Neural progenitor cell (in vitro differentiated cells): ENCODE results near the gene LALBA. TPM values are rescaled to one million over a fixed set of nuclear protein-coding genes. Genes with fewer than 3 reads are reported as not detected.

Experiments
- DNase-seq: peaks from one replicate; pipeline ENCODE4 v3.0.0-alpha.2; 2016; ENCODE audit warnings: low spot score
- H2AFZ ChIP-seq: fragments of 200-600 bp; sonication (generic); replicated peaks from 2 replicates; pipeline ENCODE4 v1.6.1; 2016; ENCODE audit warnings: antibody characterized with exemption
- H3F3A ChIP-seq: fragments of 200-600 bp; sonication (generic); 2 replicates; pipeline ENCODE4 v1.6.1; 2016; ENCODE audit warnings: antibody characterized with exemption, low read depth
- H3K27ac ChIP-seq: fragments of 200-600 bp; sonication (generic); 2 replicates; pipeline ENCODE4 v1.5.1; 2016; ENCODE audit warnings: mild to moderate bottlenecking
- H3K27me3 ChIP-seq: fragments of 200-600 bp; sonication (generic); 2 replicates; pipeline ENCODE4 v1.6.1; 2016; ENCODE audit warnings: mild to moderate bottlenecking, moderate library complexity
- H3K36me3 ChIP-seq: fragments of 200-600 bp; sonication (generic); 2 replicates; pipeline ENCODE4 v1.5.1; 2016
- H3K4me1 ChIP-seq: fragments of 200-600 bp; sonication (generic); 2 replicates; pipeline ENCODE4 v1.6.1; 2016; ENCODE audit warnings: mixed run types
- H3K4me2 ChIP-seq: fragments of 200-600 bp; sonication (generic); 2 replicates; pipeline ENCODE4 v1.6.1; 2016
- H3K4me3 ChIP-seq: fragments of 200-600 bp; sonication (generic); 2 replicates; pipeline ENCODE4 v1.5.1; 2016
- H3K79me2 ChIP-seq: fragments of 200-600 bp; sonication (generic); 2 replicates; pipeline ENCODE4 v1.6.1; 2016; ENCODE audit warnings: low read depth
- H3K9ac ChIP-seq: fragments of 200-600 bp; sonication (generic); 2 replicates; pipeline ENCODE4 v1.6.1; 2016
- H3K9me3 ChIP-seq: fragments of 200-600 bp; sonication (generic); 2 replicates; pipeline ENCODE4 v1.5.1; 2016; ENCODE audit warnings: low read depth
- H4K20me1 ChIP-seq: fragments of 200-600 bp; sonication (generic); 2 replicates; pipeline ENCODE4 v1.6.1; 2016; ENCODE audit warnings: low read depth
- H3K27ac Mint-ChIP-seq: 3 replicates; pipeline ENCODE4 v1.8.0; 2021; ENCODE audit warnings: mixed read lengths
- H3K27me3 Mint-ChIP-seq: 2 replicates; pipeline ENCODE4 v1.8.0; 2022; ENCODE audit warnings: low read depth, mild to moderate bottlenecking, inconsistent platforms, moderate library complexity, mixed read lengths; ENCODE audit not compliant: insufficient read depth
- H3K36me3 Mint-ChIP-seq: 3 replicates; pipeline ENCODE4 v1.8.0; 2021; ENCODE audit warnings: mixed read lengths
- H3K4me1 Mint-ChIP-seq: 3 replicates; pipeline ENCODE4 v1.8.0; 2021; ENCODE audit warnings: mixed read lengths
- H3K4me3 Mint-ChIP-seq: 3 replicates; pipeline ENCODE4 v1.8.0; 2021; ENCODE audit warnings: mild to moderate bottlenecking, moderate library complexity, mixed read lengths
- H3K9me3 Mint-ChIP-seq: 3 replicates; pipeline ENCODE4 v1.8.0; 2020; ENCODE audit warnings: mixed read lengths
- EZH2 ChIP-seq: fragments of 200-600 bp; sonication (generic); IDR thresholded peaks from 2 replicates; pipeline ENCODE4 v1.6.1; 2017; ENCODE audit warnings: antibody characterized with exemption, mild to moderate bottlenecking, moderate library complexity
- EZH2phosphoT487 ChIP-seq: fragments of 200-600 bp; sonication (generic); IDR thresholded peaks from 2 replicates; pipeline ENCODE4 v1.6.1; 2017; ENCODE audit warnings: antibody characterized with exemption
- total RNA-seq: library from RNA; depleted of rRNA; stranded (reverse); fragments of >200 nt; gene quantifications from 2 replicates; pipeline ENCODE4 v1.2.3, GENCODE V29; 2015; ENCODE audit warnings: low replicate concordance
- TF ChIP-seq, protein P1 (sequence below): fragments of 200-600 bp; sonication (generic); IDR thresholded peaks from 2 replicates; pipeline ENCODE4 v1.5.1; 2017; ENCODE audit warnings: antibody characterized with exemption, mild to moderate bottlenecking

Gene LALBA
- total RNA-seq, 1 donor from 2014 or later: not detected

DNA sequence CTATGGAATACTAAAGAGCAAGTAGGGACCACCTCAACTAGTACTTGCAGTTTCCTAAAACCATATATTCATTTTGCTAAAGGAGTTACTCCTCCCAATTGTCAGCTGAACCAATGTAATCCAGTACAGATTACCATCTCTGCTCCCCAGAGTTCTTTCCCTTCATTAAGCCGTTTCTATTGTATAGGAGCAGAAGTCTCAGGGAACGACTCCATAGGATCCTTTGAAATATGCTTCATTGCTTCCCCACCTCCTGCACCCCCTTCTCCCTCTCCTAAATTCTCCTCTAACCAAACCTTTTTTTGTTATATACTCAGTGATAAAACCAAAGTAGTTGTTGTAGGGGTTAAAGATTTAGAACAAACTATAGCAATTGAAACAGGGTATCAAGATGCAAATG lies 30.7 kb upstream of the LALBA start:
- Mint-ChIP-seq H3K27ac (peak overlapping the region; percentile 30), H3K9me3 (peaks cover 27% of the 10 kb centered on the region), H3K27me3 (peaks cover 5% of the 10 kb centered on the region), H3K4me3 (no peak overlapping the region), H3K36me3 (peaks cover 3% of the 10 kb centered on the region), H3K4me1 (peaks cover 13% of the 10 kb centered on the region)
- H3K79me2 ChIP-seq: no peaks in the 10 kb centered on the region
- H3K27me3 ChIP-seq: no peaks in the 10 kb centered on the region
- H4K20me1 ChIP-seq: no peaks in the 10 kb centered on the region
- no peak overlapping the region for H3K9ac ChIP-seq
- no peak for TF ChIP-seq EZH2phosphoT487
- TF ChIP-seq, protein P1, sequence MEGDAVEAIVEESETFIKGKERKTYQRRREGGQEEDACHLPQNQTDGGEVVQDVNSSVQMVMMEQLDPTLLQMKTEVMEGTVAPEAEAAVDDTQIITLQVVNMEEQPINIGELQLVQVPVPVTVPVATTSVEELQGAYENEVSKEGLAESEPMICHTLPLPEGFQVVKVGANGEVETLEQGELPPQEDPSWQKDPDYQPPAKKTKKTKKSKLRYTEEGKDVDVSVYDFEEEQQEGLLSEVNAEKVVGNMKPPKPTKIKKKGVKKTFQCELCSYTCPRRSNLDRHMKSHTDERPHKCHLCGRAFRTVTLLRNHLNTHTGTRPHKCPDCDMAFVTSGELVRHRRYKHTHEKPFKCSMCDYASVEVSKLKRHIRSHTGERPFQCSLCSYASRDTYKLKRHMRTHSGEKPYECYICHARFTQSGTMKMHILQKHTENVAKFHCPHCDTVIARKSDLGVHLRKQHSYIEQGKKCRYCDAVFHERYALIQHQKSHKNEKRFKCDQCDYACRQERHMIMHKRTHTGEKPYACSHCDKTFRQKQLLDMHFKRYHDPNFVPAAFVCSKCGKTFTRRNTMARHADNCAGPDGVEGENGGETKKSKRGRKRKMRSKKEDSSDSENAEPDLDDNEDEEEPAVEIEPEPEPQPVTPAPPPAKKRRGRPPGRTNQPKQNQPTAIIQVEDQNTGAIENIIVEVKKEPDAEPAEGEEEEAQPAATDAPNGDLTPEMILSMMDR: no peak
- no peak for TF ChIP-seq EZH2
- no peak overlapping the region for H2AFZ ChIP-seq
- H3K36me3 ChIP-seq: no peaks in the 10 kb centered on the region
- no peak for DNase-seq
- peaks cover 5% of the 10 kb centered on the region for H3K4me1 ChIP-seq
- H3K27ac ChIP-seq: no peak overlapping the region
- H3F3A ChIP-seq: no peaks in the 10 kb centered on the region
- H3K9me3 ChIP-seq: no peaks in the 10 kb centered on the region
- H3K4me2 ChIP-seq: no peak overlapping the region
- no peak overlapping the region for H3K4me3 ChIP-seq

DNA sequence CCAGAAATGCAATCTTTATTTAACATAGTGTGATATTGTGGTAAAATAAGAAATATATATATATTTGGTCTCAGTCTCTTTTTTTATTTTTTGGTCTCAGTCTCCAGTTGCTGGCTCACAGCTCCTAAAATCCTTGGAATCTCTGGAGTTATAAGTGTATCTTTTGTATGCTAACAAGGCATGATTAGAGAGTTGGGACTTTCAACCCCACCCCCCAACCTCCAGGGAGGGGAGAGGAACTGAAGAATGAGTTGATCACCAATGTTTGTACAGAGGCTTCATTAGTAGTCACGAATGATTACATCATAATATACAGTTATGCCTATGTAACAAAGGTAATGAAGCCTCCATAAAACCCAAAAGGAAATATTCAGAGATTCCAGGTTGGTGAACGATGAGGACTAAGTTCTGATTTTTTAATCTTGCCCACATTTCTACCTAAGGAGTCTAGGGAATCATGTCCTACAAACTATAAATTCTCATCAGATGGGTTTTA lies 22.8 kb upstream of the LALBA start:
- no peak overlapping the region for H2AFZ ChIP-seq
- H3K9me3 ChIP-seq: no peaks in the 10 kb centered on the region
- H3F3A ChIP-seq: no peaks in the 10 kb centered on the region
- H3K4me1 ChIP-seq: no peaks in the 10 kb centered on the region
- no peaks in the 10 kb centered on the region for H3K4me1 Mint-ChIP-seq
- no peak for DNase-seq
- peaks cover 2% of the 10 kb centered on the region for H3K27me3 Mint-ChIP-seq
- H3K27ac Mint-ChIP-seq: no peak overlapping the region
- H3K36me3 ChIP-seq: no peaks in the 10 kb centered on the region
- H3K4me3 ChIP-seq: no peak overlapping the region
- TF ChIP-seq EZH2: no peak
- no peaks in the 10 kb centered on the region for H3K36me3 Mint-ChIP-seq
- no peaks in the 10 kb centered on the region for H3K27me3 ChIP-seq
- no peak overlapping the region for H3K4me3 Mint-ChIP-seq
- H4K20me1 ChIP-seq: no peaks in the 10 kb centered on the region
- H3K79me2 ChIP-seq: no peaks in the 10 kb centered on the region
- no peak overlapping the region for H3K9ac ChIP-seq
- H3K4me2 ChIP-seq: no peak overlapping the region
- no peak overlapping the region for H3K27ac ChIP-seq
- peaks cover 4% of the 10 kb centered on the region for H3K9me3 Mint-ChIP-seq

DNA sequence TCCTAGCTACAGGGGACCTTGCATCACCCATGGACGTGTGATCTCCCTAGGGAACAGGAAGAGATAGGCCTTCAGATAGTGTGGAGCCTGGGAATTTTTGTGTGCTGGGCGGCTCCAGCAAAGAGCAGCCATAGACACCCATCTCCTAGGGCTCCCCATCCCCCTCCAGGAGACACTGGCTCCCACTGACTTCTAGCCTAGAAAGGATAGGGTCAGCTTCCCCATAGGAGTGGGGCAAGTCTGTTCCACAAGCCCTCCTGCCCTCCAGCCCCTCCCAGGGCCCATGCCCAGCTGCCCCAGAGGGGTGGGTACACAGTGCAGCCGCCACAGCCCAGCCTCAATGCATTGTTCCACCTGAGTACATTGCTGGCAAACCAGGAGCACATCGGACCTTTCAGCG lies 16.5 kb upstream of the LALBA start:
- no peak overlapping the region for H3K27ac Mint-ChIP-seq
- H3K4me3 Mint-ChIP-seq: no peak overlapping the region
- H4K20me1 ChIP-seq: no peaks in the 10 kb centered on the region
- no peaks in the 10 kb centered on the region for H3K4me1 ChIP-seq
- H3K36me3 ChIP-seq: no peaks in the 10 kb centered on the region
- no peaks in the 10 kb centered on the region for H3K27me3 ChIP-seq
- no peak overlapping the region for H3K9ac ChIP-seq
- H3K4me1 Mint-ChIP-seq: no peaks in the 10 kb centered on the region
- DNase-seq: no peak
- no peak for TF ChIP-seq EZH2
- TF ChIP-seq, protein P1: no peak
- TF ChIP-seq EZH2phosphoT487: no peak
- H3K27ac ChIP-seq: no peak overlapping the region
- no peak overlapping the region for H3K4me3 ChIP-seq
- no peaks in the 10 kb centered on the region for H3K9me3 ChIP-seq
- H2AFZ ChIP-seq: peak overlapping the region; percentile 34
- no peaks in the 10 kb centered on the region for H3F3A ChIP-seq
- H3K27me3 Mint-ChIP-seq: peaks cover 4% of the 10 kb centered on the region
- no peak overlapping the region for H3K4me2 ChIP-seq
- H3K79me2 ChIP-seq: no peaks in the 10 kb centered on the region
- H3K9me3 Mint-ChIP-seq: peaks cover 3% of the 10 kb centered on the region
- H3K36me3 Mint-ChIP-seq: no peaks in the 10 kb centered on the region

DNA sequence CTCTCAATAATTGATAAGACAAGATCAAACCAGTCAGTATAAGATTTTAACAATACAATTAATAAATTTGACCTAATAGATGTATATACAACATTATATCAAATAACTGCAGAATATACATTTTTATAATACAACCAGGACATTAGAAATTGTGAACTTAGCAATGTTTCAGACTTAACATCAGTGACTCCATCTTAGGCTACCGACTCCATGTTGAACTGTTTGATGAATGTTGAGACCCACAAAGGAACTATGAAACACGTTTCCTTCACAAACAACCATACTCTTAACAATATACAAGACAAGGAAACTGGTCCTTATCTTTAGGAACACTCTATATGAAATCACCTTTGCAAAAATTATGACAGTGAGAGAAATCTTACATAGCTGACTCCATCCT lies 13.9 kb upstream of the LALBA start:
- H3K27ac Mint-ChIP-seq: no peak overlapping the region
- no peaks in the 10 kb centered on the region for H3K9me3 ChIP-seq
- H3K4me1 ChIP-seq: no peaks in the 10 kb centered on the region
- TF ChIP-seq EZH2 (no peak), EZH2phosphoT487 (no peak)
- TF ChIP-seq, protein P1: no peak
- H3K36me3 Mint-ChIP-seq: no peaks in the 10 kb centered on the region
- no peaks in the 10 kb centered on the region for H3K4me1 Mint-ChIP-seq
- no peak overlapping the region for H2AFZ ChIP-seq
- DNase-seq: no peak
- no peaks in the 10 kb centered on the region for H4K20me1 ChIP-seq
- no peaks in the 10 kb centered on the region for H3F3A ChIP-seq
- H3K4me2 ChIP-seq: no peak overlapping the region
- H3K27me3 ChIP-seq: no peaks in the 10 kb centered on the region
- no peak overlapping the region for H3K4me3 ChIP-seq
- H3K9me3 Mint-ChIP-seq: peaks cover 3% of the 10 kb centered on the region
- H3K9ac ChIP-seq: no peak overlapping the region
- H3K36me3 ChIP-seq: no peaks in the 10 kb centered on the region
- no peak overlapping the region for H3K4me3 Mint-ChIP-seq
- peaks cover 2% of the 10 kb centered on the region for H3K27me3 Mint-ChIP-seq
- H3K79me2 ChIP-seq: no peaks in the 10 kb centered on the region
- no peak overlapping the region for H3K27ac ChIP-seq
